ENCODE results near the gene OR10D3. TPM values are rescaled to one million over a fixed set of nuclear protein-coding genes. Genes with fewer than 3 reads are reported as not detected.
"Not testable (repeated sequence)": the region's sequence is repeated elsewhere in the genome, so short reads cannot be mapped to it uniquely, and the experiment has no call there.

Gene OR10D3
- total RNA-seq, 1 donor from 2014 or later = not detected

GRCh38 chr11:124219126-124219525 is 36.0 kb downstream of the OR10D3 start:
- Histone ChIP-seq H3K4me3 (no peak overlapping the region), H3K27me3 (no peaks in the 10 kb centered on the region), H3K36me3 (no peaks in the 10 kb centered on the region), H3K27ac (no peak overlapping the region), H3K4me1 (no peaks in the 10 kb centered on the region), H3K9me3 (no peaks in the 10 kb centered on the region)
- DNase-seq (no peak), ATAC-seq (no peak)
- intact Hi-C loops (cut with DNase I) = no loop called here
- no peak for TF ChIP-seq CTCF (IDR thresholded peaks at IDR 0.05)

GRCh38 chr11:124222407-124222806 is 39.3 kb downstream of the OR10D3 start:
- no peaks in the 10 kb centered on the region for H3K27me3 ChIP-seq
- H3K9me3 ChIP-seq = no peaks in the 10 kb centered on the region
- intact Hi-C loops (cut with DNase I) = no loop called here
- DNase-seq = no peak
- no peak overlapping the region for H3K27ac ChIP-seq
- no peak for ATAC-seq
- H3K36me3 ChIP-seq = no peaks in the 10 kb centered on the region
- no peak for TF ChIP-seq CTCF (IDR thresholded peaks at IDR 0.05)
- H3K4me1 ChIP-seq = no peaks in the 10 kb centered on the region
- H3K4me3 ChIP-seq = no peak overlapping the region

DNA sequence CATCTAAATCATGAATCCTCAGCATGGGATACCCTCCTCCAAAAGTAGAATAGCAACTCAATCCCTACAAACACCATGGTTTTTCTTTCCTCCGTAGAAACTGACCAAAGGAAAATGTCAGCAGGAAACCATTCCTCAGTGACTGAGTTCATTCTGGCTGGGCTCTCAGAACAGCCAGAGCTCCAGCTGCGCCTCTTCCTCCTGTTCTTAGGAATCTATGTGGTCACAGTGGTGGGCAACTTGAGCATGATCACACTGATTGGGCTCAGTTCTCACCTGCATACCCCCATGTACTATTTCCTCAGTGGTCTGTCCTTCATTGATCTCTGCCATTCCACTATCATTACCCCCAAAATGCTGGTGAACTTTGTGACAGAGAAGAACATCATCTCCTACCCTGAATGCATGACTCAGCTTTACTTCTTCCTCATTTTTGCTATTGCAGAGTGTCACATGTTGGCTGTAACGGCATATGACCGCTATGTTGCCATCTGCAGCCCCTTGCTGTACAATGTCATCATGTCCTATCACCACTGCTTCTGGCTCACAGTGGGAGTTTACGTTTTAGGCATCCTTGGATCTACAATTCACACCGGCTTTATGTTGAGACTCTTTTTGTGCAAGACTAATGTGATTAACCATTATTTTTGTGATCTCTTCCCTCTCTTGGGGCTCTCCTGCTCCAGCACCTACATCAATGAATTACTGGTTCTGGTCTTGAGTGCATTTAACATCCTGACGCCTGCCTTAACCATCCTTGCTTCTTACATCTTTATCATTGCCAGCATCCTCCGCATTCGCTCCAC is 41.7 kb downstream of the OR10D3 start:
- H3K27me3 ChIP-seq; H3K9me3 ChIP-seq; H3K36me3 ChIP-seq; H3K4me3 ChIP-seq; DNase-seq; intact Hi-C loops (cut with DNase I); H3K4me1 ChIP-seq; H3K27ac ChIP-seq: not testable (repeated sequence)
- peak; percentile 74 for ATAC-seq

GRCh38 chr11:124225471-124225870 is 42.3 kb downstream of the OR10D3 start:
- no peak for ATAC-seq

GRCh38 chr11:124233376-124233775 is 50.2 kb downstream of the OR10D3 start:
- no peak for TF ChIP-seq CTCF (IDR thresholded peaks at IDR 0.05)
- intact Hi-C loops (cut with DNase I) = no loop called here
- Histone ChIP-seq H3K27ac (no peak overlapping the region), H3K9me3 (no peaks in the 10 kb centered on the region), H3K4me3 (no peak overlapping the region), H3K4me1 (no peaks in the 10 kb centered on the region), H3K27me3 (no peaks in the 10 kb centered on the region), H3K36me3 (no peaks in the 10 kb centered on the region)
- DNase-seq = no peak
- no peak for ATAC-seq

More at GRCh38 chr11:124225471-124225870, 42.3 kb downstream of the OR10D3 start:
- no peak for TF ChIP-seq CTCF (IDR thresholded peaks at IDR 0.05)
- H3K27me3 ChIP-seq = no peaks in the 10 kb centered on the region
- intact Hi-C loops (cut with DNase I) = no loop called here
- H3K27ac ChIP-seq = no peak overlapping the region
- no peak for DNase-seq
- no peaks in the 10 kb centered on the region for H3K4me1 ChIP-seq
- H3K9me3 ChIP-seq = no peaks in the 10 kb centered on the region
- no peak overlapping the region for H3K4me3 ChIP-seq
- no peaks in the 10 kb centered on the region for H3K36me3 ChIP-seq

Other genes with a start within 250 kb of the OR10D3 start
- not detected for gene OR4D5, start 243.7 kb upstream of the OR10D3 start, total RNA-seq
- gene OR6T1, start 239.5 kb upstream of the OR10D3 start, total RNA-seq = not detected
- gene OR10S1, start 205.6 kb upstream of the OR10D3 start, total RNA-seq = not detected
- not detected for gene OR10G6, start 188.2 kb upstream of the OR10D3 start, total RNA-seq
- not detected for gene OR10G4, start 170.3 kb upstream of the OR10D3 start, total RNA-seq
- not detected for gene OR10G9, start 160.3 kb upstream of the OR10D3 start, total RNA-seq
- gene OR10G8, start 156.5 kb upstream of the OR10D3 start, total RNA-seq = not detected
- gene OR10G7, start 142.0 kb upstream of the OR10D3 start, total RNA-seq = not detected
- 42.0 TPM for gene VWA5A, start 67.9 kb upstream of the OR10D3 start, total RNA-seq
- gene OR8G1, start 57.8 kb downstream of the OR10D3 start, total RNA-seq = not detected
- gene OR8G5, start 73.0 kb downstream of the OR10D3 start, total RNA-seq = 0.58 TPM
- gene OR8D1, start 130.6 kb downstream of the OR10D3 start, total RNA-seq = not detected
- gene OR8D2, start 136.9 kb downstream of the OR10D3 start, total RNA-seq = not detected
- gene OR8B2, start 201.2 kb downstream of the OR10D3 start, total RNA-seq = not detected
- not detected for gene OR8B3, start 215.7 kb downstream of the OR10D3 start, total RNA-seq
- not detected for gene OR8B4, start 241.5 kb downstream of the OR10D3 start, total RNA-seq